Neural crest cell (in vitro differentiated cells): ENCODE data around the gene ZSCAN30. TPM values are rescaled to one million over a fixed set of nuclear protein-coding genes. Genes with fewer than 3 reads are reported as not detected.
A peak's percentile ranks its signal among the peaks of the same experiment; 100 is the strongest.

ENCODE experiments used
- DNase-seq: peaks from one replicate; pipeline ENCODE4 v3.0.0; 2021; ENCODE audit warnings: low read depth, mixed read lengths, low spot score
- H3K27ac Mint-ChIP-seq: one replicate; pipeline ENCODE4 v1.8.0; 2021; ENCODE audit warnings: mild to moderate bottlenecking, mixed read lengths; ENCODE audit not compliant: unreplicated experiment
- H3K27me3 Mint-ChIP-seq: 2 replicates; pipeline ENCODE4 v1.8.0; 2021; ENCODE audit warnings: low read depth, mild to moderate bottlenecking, mixed read lengths
- H3K36me3 Mint-ChIP-seq: 2 replicates; pipeline ENCODE4 v1.8.0; 2021; ENCODE audit warnings: low read depth, mild to moderate bottlenecking, mixed read lengths
- H3K4me1 Mint-ChIP-seq: 2 replicates; pipeline ENCODE4 v1.8.0; 2021; ENCODE audit warnings: mixed read lengths
- H3K4me3 Mint-ChIP-seq: one replicate; pipeline ENCODE4 v1.8.0; 2021; ENCODE audit warnings: mild to moderate bottlenecking, mixed read lengths
- H3K9me3 Mint-ChIP-seq: 2 replicates; pipeline ENCODE4 v1.8.0; 2021; ENCODE audit warnings: mixed read lengths
- total RNA-seq: library from RNA; stranded (reverse); gene quantifications from 2 replicates; pipeline ENCODE4 v1.2.1, GENCODE V29; 2021
- TF ChIP-seq, protein P1 (sequence below): fragments of 200-600 bp; sonication (generic); conservative IDR thresholded peaks from 2 replicates; pipeline ENCODE4 v1.5.0; 2021; ENCODE audit warnings: antibody characterized with exemption, mild to moderate bottlenecking

The ZSCAN30 gene
- total RNA-seq, 1 donor from 2014 or later, result 14.6 TPM

DNA sequence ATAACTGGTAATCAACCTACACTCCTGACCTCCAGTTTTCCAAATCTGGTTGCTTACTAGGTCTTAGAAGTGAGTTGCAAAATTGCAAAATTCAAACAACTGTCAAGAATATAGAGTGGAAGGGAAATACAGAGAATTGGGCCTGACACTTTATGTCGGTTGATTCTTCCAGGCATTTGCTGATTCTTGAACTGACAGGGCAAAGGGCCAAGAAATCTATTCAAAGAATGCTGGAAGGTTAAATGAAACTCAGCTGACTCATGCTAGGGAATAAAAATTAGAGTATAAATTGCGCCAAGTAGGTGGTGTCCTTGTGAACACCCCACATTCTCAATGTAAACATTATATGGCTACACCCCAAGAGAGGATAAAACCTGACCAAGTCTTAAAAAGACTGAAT is 21.5 kb upstream of the ZSCAN30 start:
- H3K4me3 Mint-ChIP-seq, result no peak overlapping the region
- no peaks in the 10 kb centered on the region for H3K27me3 Mint-ChIP-seq
- H3K9me3 Mint-ChIP-seq, result peaks cover 42% of the 10 kb centered on the region
- no peak for DNase-seq
- TF ChIP-seq, protein P1, sequence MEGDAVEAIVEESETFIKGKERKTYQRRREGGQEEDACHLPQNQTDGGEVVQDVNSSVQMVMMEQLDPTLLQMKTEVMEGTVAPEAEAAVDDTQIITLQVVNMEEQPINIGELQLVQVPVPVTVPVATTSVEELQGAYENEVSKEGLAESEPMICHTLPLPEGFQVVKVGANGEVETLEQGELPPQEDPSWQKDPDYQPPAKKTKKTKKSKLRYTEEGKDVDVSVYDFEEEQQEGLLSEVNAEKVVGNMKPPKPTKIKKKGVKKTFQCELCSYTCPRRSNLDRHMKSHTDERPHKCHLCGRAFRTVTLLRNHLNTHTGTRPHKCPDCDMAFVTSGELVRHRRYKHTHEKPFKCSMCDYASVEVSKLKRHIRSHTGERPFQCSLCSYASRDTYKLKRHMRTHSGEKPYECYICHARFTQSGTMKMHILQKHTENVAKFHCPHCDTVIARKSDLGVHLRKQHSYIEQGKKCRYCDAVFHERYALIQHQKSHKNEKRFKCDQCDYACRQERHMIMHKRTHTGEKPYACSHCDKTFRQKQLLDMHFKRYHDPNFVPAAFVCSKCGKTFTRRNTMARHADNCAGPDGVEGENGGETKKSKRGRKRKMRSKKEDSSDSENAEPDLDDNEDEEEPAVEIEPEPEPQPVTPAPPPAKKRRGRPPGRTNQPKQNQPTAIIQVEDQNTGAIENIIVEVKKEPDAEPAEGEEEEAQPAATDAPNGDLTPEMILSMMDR, result no peak
- peaks cover 63% of the 10 kb centered on the region for H3K36me3 Mint-ChIP-seq
- H3K4me1 Mint-ChIP-seq, result no peaks in the 10 kb centered on the region
- H3K27ac Mint-ChIP-seq, result no peak overlapping the region

GRCh38 chr18:35306588-35307250 is 16.7 kb upstream of the ZSCAN30 start:
- Mint-ChIP-seq H3K4me3 (no peak overlapping the region), H3K27me3 (no peaks in the 10 kb centered on the region), H3K9me3 (peaks cover 38% of the 10 kb centered on the region), H3K4me1 (no peaks in the 10 kb centered on the region), H3K27ac (no peak overlapping the region), H3K36me3 (peaks cover 84% of the 10 kb centered on the region)
- TF ChIP-seq, protein P1, result no peak
- no peak for DNase-seq

DNA sequence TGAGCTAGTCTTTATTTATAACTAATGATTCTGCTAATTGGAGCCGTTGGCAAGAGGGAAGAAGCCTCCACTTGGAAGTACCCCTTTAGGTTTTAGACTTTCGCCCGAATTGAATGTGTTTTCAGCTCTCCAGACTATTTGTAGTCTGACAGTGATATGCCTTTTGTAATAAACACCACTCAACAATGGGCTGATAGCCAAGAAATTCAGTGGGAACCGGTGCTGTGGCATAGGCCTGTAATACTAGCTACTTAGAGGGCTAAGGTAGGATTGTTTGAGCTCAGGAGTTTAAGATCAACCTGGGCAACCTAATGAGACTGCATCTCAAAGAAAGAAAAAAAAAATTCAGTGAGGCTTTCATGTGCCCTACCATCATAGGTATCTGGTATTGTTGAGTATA is 13.6 kb upstream of the ZSCAN30 start:
- H3K27me3 Mint-ChIP-seq, result no peaks in the 10 kb centered on the region
- TF ChIP-seq, protein P1, result no peak
- no peaks in the 10 kb centered on the region for H3K4me1 Mint-ChIP-seq
- DNase-seq, result no peak
- no peak overlapping the region for H3K4me3 Mint-ChIP-seq
- peaks cover 81% of the 10 kb centered on the region for H3K36me3 Mint-ChIP-seq
- no peak overlapping the region for H3K27ac Mint-ChIP-seq
- H3K9me3 Mint-ChIP-seq, result peaks cover 34% of the 10 kb centered on the region

DNA sequence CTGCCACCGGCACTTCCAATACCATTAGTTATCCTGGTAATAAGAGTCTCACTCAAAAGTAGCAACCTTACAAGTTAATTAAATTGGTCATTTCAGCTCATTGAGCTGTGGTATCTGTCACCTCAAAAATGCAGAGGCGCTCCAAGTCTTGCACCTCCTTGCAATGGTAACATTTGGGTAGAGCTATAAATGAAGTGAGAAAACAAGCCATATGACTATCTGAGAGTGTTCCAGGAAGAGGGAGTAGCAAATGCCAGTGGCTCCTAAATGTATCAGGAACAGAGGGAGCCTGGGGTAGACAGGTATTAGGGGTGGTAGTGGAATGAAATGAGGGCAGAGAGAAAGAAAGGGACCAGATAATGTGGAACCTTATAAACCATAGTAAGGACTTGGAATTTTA is 6.0 kb upstream of the ZSCAN30 start:
- H3K9me3 Mint-ChIP-seq, result peaks cover 15% of the 10 kb centered on the region
- H3K27me3 Mint-ChIP-seq, result no peaks in the 10 kb centered on the region
- TF ChIP-seq, protein P1, result no peak

GRCh38 chr18:35291166-35291565 is 1.1 kb upstream of the ZSCAN30 start:
- peaks cover 34% of the 10 kb centered on the region for H3K4me1 Mint-ChIP-seq
- H3K27ac Mint-ChIP-seq, result no peak overlapping the region
- peaks cover 7% of the 10 kb centered on the region for H3K9me3 Mint-ChIP-seq
- peak overlapping the region; percentile 96 for H3K4me3 Mint-ChIP-seq
- no peak for DNase-seq
- peaks cover 38% of the 10 kb centered on the region for H3K36me3 Mint-ChIP-seq
- TF ChIP-seq, protein P1, result no peak
- no peaks in the 10 kb centered on the region for H3K27me3 Mint-ChIP-seq

More for the DNA sequence above, 6.0 kb upstream of the ZSCAN30 start:
- Mint-ChIP-seq H3K4me1 (peaks cover 14% of the 10 kb centered on the region), H3K27ac (no peak overlapping the region), H3K36me3 (peaks cover 52% of the 10 kb centered on the region), H3K4me3 (no peak overlapping the region)
- DNase-seq, result no peak
